Amygdala (tissue), 56 donors: ENCODE results near the gene KIRREL3.

Experiments
- DNase-seq, 56 donors: peaks; one replicate each; lab custom pipeline; 2025; lab: John Stamatoyannopoulos, UW

The KIRREL3 gene

DNA sequence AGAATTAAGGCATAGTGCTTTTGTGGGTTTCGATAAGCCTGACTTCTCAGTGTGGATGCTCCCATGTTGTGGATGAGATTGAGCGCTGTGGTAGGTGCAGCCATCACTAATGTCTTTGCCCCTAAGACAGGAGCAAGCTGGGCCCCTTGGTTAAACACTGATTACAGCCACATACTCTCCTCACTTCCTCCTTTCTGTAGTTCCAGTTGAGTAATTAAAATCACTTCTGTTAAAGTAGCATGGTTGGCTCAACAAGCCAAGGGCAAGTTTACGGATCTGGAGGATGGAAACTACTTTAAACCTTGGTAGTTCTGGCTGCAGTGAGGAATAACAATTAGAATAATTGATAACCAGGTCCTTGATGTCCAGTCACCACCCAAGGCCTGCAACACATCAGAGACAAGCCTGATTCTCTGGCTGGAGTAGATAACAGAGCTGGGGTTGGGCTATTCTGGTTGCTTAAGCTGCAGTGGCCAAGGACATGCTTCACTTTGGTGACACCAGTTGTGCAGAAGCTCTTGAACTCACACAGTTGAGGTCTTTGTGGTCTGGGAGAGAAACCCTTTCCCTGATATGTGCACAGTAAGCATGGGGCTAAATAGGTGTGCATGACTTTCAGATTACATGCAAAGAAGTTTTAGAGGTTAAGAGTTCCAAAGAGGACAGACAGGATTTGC is 81.3 kb downstream of the KIRREL3 start:
- DNase-seq: no peak

DNA sequence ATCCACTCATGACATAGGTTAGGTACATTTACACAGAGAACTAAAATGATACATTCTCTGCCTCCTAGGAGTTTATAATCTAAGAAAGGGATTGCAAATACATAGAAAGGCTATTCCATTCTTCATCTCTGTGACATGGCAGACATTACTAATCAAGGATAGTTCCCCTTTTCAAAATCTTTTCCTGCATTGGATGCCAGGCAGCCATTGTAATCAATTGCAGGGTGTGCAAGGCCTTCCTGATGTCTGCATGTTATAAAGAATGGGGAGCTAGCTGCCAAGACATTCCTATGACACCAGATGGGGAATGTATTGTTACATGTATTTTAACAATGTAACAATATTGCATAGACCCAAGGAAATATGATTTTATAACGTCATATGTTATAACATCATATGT is 82.0 kb downstream of the KIRREL3 start:
- no peak for DNase-seq

DNA sequence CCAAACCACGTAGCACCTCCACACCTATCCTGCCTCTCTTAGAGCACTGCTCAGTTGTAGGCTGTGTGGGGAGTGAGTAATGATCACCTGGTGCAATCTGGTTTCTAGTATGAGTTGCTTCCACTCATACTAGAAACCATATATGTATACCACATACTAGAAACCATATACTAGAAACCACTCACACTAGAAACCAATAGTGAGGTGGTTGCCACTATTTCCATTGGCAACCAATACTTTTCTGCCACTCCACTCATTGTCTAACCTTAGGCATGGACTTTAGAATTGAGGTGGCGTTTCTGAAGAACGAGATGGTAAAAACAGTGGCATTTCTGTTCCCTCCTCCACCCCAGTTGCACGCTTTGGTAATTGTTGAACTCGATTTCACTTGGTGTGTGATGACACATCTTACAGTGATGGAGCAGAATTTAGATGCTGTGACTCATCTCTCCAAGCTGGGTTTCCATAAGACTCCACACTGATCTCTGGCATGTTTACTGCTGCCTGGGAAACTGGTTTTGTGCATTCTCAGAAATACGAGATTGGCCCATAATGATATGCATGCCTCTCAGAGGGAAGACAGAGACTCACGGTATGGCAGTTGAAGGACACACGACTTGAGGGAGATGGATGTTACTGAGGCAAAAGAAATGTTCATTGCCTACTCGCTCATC is 82.9 kb downstream of the KIRREL3 start:
- DNase-seq: peak in 6 of 56 donors; percentile 13 to 51 (median 38)

DNA sequence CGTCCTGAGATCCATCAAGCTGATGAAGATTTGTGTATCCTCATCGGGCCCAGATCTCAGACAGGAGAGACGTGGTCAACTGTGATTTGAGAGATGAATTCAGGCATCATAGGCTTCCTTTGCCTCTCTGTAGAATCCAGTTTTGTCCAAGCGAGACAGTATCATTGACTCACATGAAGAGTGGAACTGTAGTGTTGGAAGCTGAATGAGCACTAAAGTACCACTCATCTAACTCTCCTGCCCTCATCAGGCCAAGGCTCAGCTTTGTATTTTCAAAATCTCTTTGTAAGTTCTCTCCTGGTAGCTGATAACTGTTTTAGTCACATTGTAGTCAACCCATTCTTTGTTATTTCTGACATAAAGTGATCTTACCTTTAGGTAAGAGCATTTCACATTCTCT is 85.1 kb downstream of the KIRREL3 start:
- DNase-seq: no peak

DNA sequence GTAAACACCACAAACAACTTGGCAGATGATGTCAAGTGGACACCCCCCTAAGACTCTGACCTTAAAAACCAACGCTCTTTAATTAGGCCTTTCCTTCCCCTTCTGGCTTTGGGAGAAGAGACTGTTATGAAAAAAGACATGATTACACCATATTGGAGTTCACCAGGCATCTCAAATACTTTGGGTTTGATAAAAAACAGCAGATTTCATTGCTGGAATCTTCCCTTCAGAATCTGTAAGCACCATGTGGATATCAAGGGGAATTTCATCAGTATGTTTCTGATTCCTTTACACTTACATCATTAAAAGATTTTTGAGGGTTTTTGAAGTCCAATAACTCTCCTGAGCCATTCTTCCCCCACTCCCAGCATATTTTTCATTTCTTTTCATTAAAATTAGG is 85.6 kb downstream of the KIRREL3 start:
- DNase-seq: no peak

DNA sequence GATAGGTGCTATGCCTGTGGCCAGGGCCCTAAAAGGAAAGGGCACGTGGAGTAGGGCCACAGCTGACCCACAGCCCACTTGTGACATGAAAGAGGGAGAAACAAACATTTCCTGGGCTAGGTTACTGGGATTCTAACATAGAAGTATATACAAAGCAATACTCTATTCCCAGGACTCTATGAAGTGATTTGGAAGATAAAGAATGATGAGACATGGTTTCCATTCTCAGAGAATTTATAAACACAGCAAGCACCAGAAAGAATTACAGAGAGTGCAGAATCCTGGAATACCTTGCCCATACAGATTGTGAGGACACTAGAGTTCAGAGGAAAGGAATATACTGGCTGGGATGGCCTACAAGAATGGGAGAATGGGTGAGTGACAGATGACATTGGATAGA is 86.4 kb downstream of the KIRREL3 start:
- no peak for DNase-seq

DNA sequence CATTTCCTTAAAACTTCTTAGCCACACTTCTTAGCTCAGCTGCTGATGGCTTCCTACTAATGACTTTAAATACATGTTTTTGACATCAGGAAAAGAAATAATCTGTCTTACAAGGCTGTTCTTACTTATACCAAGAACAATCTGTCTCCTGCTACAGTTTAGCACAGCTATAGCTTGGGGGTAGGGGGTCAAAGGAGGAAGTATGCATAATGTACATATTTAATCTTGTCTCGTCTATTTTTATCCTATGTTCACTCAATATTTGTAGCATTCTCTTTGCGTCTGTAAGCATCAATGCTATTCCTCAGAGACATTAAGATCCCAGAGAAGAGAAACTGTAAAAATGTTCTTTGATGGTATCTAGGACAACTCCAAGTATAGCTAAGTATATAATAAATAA is 96.0 kb downstream of the KIRREL3 start:
- no peak for DNase-seq

DNA sequence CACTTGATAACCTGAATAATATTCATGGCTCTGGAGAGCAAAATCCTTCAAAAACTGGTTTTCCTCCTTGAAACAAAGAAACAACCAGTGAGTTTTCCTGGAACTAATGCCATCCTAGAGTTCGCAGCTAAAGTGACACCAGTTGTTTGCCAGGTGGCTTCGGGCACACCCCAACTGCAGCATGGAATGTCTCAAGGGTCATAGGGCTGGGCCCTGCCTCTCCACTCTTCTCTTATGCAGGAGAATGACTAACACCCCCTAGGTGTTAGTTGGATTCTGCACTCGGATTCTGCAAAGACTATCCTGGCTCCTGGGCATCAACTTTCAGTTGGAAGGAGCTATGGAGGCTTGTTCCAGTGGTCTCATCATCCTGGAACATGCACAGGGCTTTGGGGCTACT is 98.8 kb downstream of the KIRREL3 start:
- DNase-seq: no peak

DNA sequence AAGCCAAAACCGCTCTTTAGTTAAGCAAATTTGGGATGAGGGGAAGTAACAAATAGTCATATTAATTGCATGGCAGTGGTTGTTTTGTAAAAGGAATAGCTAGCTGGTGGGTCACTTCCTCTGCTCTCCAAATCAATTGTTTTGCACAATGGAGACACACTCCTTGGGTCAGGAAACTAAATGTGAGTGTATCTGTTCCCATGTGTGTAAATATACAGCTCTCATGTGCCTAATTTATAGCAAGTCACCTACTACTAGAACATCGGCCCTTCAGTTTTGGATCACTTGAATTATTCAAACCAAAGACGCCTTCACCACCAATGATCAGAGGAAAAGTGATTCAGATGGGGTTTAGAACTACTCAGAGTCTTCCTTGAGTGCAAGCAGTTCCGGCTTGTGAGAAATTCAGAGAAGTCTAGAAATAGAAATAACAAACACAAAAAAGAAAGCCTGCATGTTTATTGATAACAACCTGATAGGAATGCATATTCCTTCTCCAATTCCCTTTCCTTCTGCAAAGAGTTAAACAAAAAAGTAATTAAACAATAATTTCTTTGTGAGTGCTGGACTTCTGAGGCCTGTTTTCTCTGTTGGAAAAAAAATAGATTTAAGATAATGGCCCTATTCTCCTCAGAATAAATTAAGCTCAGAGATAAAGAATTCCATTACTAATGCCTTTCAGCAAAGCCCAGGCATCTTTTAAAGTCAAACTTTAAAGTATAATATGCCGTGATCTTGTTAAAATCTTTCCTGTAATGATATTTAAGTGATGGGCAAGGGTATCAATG is 100.4 kb downstream of the KIRREL3 start:
- no peak for DNase-seq

DNA sequence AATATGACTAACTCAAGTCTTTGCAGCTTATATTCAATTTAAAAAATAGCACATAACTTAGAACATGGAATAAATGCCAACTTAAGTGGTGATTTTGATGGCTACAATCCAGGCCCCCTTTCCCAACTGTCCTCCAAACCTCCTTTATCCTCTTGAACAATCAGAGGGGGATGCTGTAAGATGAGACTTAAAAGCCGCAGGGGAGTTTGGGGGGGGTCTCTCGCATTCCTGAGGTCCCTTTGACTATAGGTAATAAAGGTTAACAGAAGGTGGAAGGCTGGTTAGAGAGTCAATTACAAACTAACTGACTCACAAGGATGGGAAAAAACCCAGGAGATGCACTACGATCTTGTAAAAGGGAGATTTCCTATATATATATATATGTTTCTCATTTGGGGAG is 101.8 kb downstream of the KIRREL3 start:
- no peak for DNase-seq

DNA sequence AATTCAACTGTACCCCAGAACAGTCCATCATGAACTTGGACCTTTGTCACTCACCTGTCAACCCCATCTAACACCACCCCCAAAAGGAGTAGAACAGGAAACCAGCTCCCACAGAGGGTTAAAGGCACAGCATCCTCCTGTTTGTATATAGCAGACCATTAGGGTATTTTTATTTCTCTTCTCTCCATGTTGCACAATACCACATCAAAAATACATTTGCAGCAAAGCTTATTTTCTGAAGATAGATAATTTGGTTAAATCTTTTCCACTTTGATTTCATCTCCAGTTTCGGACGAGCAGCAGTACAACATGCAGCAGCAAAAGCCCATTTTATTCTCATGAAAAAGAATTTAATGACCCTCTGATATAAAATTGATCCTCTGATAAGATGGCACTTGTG is 103.1 kb downstream of the KIRREL3 start:
- DNase-seq: no peak

DNA sequence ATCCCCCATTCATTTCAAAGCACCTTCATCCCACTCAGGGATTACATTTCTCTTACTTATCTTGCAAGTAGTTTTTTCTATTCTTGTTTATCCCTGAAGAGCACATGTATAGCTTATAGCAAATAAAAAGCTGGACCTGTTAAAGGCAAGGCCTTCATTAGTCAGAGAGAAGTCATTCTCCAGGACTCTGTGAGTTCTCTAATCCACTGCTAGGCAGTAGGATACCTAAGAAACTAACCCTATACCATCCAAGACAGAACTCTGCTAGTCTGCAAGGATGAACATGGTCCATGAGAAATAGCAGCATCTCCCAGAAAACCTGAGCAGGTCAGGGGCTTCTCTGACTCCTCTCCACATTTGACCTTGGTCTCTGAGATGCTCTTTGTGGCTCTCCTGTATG is 104.5 kb downstream of the KIRREL3 start:
- no peak for DNase-seq

DNA sequence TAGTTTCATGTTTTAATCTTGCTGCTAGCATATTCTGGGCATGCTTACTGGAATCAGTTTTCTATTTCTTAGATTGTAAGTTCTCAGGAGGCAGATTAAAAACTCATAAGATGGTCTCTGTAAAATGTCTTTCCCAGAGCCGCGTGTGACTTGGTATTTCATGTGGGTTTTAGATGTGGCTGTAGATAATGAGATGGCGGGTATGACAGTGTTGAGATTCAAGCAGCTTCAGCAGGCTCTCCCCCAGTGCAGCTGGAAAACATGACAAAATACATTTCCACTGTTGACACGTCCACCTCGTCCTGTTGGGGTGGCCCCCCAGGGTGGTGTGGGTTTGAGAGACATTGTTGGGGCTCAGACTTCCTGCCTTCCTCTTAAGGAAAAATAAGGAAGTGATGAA is 106.8 kb downstream of the KIRREL3 start:
- DNase-seq: no peak

DNA sequence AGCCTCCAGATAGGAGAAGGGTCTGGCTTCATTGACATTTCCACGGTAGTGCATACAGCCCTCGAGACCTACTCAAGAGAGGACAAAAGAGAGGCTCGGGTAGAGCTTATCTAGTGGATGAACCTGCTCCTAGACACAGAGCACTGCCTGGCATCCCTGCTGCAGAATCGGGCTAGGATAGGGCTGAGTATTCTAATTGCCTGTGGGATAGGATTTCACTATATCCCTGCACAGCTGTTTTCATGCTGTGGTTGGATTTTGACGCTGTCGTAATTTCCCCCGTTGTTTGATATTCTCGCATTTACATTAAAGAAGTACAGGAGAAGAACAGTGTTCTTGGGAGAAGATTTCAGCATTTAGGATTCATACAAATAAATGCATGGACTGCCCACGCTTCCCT is 107.8 kb downstream of the KIRREL3 start:
- DNase-seq: no peak

DNA sequence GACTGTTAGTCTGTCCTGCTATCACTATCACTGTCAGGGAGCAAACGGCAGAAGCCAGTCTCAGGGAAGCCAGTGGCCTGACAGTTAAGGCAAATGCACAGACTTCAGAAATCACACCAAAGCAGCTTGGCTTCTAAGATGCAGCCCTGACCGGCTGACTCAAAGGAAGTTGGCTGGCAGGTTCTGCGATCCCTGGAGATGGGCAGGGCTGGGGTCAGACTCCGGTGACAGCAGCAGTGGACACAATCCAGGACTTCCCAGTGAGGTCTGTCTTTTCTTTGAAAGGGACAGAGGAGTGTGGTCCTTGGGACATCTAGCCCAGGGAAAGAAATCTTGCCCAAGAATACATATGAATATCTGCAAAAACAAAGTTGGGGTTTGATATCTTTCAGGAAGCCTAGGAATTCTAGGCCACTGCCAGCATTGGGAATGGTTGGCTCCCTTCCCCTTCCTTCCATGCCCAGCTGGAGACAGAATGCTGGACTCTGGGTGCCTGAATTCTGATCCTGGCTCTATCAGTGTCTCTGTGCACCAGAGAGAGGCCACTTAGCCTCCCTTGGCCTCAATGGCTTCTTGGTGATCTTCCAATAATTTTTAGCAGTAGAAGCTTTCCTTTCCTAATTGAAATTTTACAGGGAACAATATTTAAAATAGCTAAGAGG is 108.9 kb downstream of the KIRREL3 start:
- DNase-seq: peak in 3 of 56 donors; percentile 5 to 20 (median 16)

DNA sequence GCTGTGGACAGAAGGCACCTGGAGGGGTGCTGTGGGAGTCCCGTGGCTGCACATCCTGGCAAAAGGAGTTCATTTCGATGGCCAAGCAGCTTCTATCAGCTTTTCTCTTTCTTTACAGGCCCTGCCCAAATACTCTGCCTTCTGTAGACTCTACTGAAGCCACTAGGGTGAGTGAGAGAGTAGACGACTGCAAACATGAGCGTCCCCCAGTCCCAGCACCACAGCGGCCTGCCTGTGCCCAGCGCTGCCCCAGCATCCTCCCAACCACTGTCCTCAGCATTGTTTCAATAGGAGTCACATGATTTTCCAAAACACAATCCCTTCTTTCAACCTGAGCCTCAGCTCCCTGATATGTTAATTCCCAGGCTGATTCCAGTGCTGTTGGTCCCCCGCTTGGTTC is 110.0 kb downstream of the KIRREL3 start:
- DNase-seq: peak in 49 of 56 donors; percentile 11 to 84 (median 45)

DNA sequence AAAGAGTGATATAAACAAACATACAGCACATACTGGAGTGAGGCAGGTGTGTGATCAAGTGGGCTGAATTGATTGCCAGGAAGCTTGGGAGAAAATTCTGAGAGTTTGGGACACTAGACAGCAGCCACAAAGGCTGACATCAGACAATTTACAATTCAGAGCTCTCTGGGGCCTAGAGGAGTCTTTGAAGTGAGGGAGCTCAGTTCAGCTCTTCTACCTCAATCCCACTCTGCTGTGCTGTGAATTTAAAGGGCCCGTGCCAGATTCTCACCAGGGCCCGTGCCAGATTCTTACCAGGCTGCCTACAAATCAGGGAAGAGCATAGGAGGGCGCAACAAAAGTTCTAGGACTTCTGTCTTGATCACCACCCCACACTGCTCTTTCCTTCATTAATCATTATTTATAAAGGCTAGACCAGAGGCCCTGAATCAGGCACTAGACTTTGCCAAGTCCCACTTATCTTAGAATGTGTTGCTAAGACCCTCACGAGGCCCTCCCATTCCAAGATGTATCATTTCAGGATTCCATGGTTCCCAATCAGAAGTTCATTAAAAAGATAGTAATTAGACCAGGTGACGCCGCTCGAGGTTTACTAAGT is 112.4 kb downstream of the KIRREL3 start:
- no peak for DNase-seq

DNA sequence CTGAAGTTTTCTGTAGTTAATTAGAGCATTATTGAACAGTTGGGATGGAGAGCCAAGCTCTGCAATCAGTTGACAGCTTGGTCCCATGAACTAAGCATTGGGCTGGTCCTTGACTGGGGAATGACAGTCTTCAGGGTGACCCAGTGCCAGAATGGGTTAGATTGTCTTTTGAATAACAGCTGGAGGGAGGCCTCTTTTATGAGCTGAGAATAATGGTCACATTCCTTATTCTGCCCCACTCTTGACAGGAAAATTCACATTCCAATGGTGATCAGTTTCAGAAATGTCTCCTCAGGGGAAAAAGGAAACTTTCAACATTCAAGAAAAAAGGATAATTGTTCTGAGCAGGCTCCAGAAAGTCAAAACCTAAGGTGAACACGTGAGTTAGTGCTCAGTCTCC is 113.9 kb downstream of the KIRREL3 start:
- DNase-seq: no peak

DNA sequence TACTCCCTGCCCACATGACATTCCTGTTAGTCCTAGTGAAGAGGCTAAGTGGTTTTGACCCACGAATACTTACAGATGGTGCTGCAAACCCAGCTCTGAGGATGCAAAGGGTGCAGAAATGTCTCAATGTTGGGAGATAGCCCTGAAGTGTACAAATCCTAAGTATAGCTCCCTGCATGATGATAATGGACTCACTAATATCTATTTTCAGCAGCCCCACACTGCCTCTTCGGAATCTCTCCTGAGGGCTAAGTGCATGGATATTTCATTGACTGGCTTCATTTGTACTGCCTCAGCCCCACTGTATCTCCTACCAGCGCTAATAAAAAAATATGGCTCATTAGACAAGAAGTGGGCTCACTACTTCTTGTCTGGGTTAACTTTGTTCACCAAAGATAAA is 114.5 kb downstream of the KIRREL3 start:
- no peak for DNase-seq

DNA sequence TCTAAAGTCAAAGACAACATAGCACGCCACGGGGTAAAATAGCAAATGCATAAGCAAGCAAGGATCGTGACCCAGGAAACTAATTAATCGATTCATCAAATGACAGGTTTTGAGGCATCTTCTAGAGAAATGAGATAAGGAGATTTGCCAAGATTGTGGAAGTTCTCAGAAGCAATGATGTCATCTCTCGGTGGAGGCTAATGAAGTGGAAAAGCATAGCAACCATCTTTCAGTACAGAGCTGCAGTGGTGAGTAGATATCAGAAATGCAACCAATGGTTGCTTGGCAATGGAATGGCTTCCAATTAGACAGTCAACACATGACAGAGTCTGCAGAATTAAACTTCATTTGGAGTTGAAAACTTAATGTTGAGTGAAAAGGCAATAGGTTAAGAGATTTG is 116.0 kb downstream of the KIRREL3 start:
- no peak for DNase-seq

DNA sequence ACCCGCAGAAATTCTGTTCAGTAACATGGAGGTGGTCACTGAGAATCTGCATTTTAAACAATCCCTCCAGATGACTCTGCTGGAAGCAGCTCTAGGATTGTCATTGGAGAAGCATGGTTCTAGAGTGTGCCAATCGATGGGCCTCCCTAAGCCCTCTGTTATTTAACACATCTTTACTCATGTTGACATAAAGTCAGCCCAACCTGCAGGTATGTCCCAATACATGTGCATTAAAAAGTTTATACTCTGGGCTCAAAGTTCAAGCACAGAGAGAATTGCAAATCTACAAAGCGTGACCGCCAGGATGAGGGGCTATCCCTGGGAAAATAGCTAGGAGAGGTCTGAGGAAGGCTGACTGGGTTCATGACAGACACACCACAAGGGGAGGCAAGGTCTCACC is 116.4 kb downstream of the KIRREL3 start:
- DNase-seq: no peak
